GM13976 (cell line): ENCODE measurements around the gene PC.
"Not testable (repeated sequence)": the region's sequence is repeated elsewhere in the genome, so short reads cannot be mapped to it uniquely, and the experiment has no call there.

ENCODE experiments used
- DNase-seq: peaks from one replicate; pipeline ENCODE4 v3.0.0; 2012; ENCODE audit warnings: low spot score
- CTCF ChIP-seq: IDR thresholded peaks from 2 replicates; pipeline ENCODE4 v1.5.1; 2012; ENCODE audit warnings: borderline replicate concordance, mild to moderate bottlenecking; ENCODE audit not compliant: insufficient read depth; ENCODE audit errors: extremely low read depth, missing control alignments, control extremely low read depth
- in situ Hi-C: fragments of 300-500 bp; cut with MboI; formaldehyde crosslinking; loops from one replicate; pipeline ENCODE4 v1.12.0; 2022; ENCODE audit warnings: low sequenced_read_pairs, mixed read lengths, inconsistent platforms; ENCODE audit not compliant: unreplicated experiment

The PC gene

GRCh38 chr11:66958232-66958955 is at the start of gene PC:
TSS of gene PC (minus strand) at chr11:66958383. CDS start at chr11:66872159, 86,224 bp downstream.
- in situ Hi-C loops: no loop called here
- TF ChIP-seq CTCF: no peak
- DNase-seq: peak; percentile 99

- DNase-seq: no peak
- in situ Hi-C loops: no loop called here
- no peak for TF ChIP-seq CTCF
These were observed 48.9 kb upstream of the PC start for GRCh38 chr11:67007126-67007525.

- in situ Hi-C loops: no loop called here
- no peak for DNase-seq
- no peak for TF ChIP-seq CTCF
These were observed 48.1 kb upstream of the PC start for GRCh38 chr11:67006029-67006884.

GRCh38 chr11:67005200-67005599 is 47.0 kb upstream of the PC start:
- in situ Hi-C loops, DNase-seq: not testable (repeated sequence)

GRCh38 chr11:67002921-67003411 is 44.8 kb upstream of the PC start:
- DNase-seq: no peak
- in situ Hi-C loops: no loop called here
- TF ChIP-seq CTCF: no peak

- in situ Hi-C loops: no loop called here
- DNase-seq: no peak
- no peak for TF ChIP-seq CTCF
These were observed 44.2 kb upstream of the PC start for GRCh38 chr11:67002297-67002913.

GRCh38 chr11:67001332-67001731 is 43.1 kb upstream of the PC start:
- in situ Hi-C loops: no loop called here
- TF ChIP-seq CTCF: no peak
- no peak for DNase-seq
